ENCODE measurements around the gene HSD17B14.
"Not testable (repeated sequence)": the region's sequence is repeated elsewhere in the genome, so short reads cannot be mapped to it uniquely, and the experiment has no call there.

HSD17B14 gene

GRCh38 chr19:48867123-48867745 is 30.9 kb upstream of the HSD17B14 start:
- DNase-seq: no peak

GRCh38 chr19:48866692-48867091 is 30.4 kb upstream of the HSD17B14 start:
- no peak for DNase-seq

DNA sequence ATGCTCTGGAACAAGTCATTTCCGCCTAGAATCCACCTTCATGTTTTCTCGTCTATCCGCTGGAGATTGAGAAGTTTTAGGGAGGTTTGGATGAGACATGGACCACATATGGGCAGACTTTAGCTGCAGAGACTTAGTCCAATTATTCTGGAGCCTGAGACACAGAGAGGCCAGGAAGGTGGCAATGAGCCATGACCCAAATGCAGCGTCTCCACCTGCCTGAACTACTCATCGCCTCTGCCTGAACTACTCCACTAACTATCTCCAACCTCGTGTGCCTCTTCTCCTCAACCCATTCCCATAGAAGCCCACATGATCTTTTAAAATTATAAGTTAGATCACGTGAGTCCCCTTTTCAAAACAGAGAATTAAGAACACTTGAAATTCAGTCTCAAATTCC is 26.5 kb upstream of the HSD17B14 start:
- no peak for DNase-seq

GRCh38 chr19:48861313-48861712 is 25.0 kb upstream of the HSD17B14 start:
- DNase-seq: no peak

- no peak for DNase-seq
Measured at GRCh38 chr19:48859711-48860572, 23.7 kb upstream of the HSD17B14 start.

GRCh38 chr19:48858984-48859710 is 22.9 kb upstream of the HSD17B14 start:
- no peak for DNase-seq

- DNase-seq: no peak
Measured at GRCh38 chr19:48856921-48857320, 20.6 kb upstream of the HSD17B14 start.

- DNase-seq: no peak
Measured at GRCh38 chr19:48854103-48854502, 17.8 kb upstream of the HSD17B14 start.

DNA sequence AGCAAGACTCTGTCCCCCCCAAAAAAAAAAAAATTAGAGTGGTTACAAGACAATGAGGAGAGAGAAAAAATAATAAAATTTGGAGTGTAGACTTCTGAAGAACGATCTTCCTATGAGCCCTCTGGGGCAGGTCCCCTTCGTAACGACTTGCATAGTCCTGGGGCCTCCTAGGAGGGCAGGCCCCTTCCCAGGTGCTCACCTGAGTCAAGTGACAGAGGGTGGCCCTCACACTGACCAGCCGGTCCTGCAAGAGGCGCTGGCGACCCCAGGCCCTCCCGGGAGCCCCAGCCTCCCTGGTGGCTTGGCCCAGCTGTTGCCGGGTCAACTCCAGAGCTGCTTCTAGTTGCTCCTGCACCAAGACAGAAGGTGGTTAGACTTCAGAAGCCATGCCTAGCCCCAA is 17.2 kb upstream of the HSD17B14 start:
- DNase-seq: no peak

DNA sequence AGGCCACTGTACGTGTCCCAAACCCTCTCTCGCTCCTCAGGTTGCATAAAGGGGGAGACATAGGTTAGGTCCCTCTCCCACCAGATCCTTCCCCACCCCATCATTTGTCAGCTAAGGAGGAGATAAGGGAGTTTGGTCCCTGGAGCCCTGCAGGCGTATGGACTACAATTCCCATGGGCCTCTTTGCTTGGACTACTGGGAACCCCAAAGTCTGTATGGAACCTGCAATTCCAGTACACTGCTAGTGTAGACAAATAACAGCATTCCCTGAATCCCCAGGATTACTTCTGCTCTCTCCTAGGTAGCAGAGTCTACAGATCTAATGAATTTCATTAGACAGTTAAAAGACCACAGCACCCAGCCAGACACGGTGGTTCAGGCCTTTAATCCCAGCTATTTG is 16.0 kb upstream of the HSD17B14 start:
- DNase-seq: no peak

DNA sequence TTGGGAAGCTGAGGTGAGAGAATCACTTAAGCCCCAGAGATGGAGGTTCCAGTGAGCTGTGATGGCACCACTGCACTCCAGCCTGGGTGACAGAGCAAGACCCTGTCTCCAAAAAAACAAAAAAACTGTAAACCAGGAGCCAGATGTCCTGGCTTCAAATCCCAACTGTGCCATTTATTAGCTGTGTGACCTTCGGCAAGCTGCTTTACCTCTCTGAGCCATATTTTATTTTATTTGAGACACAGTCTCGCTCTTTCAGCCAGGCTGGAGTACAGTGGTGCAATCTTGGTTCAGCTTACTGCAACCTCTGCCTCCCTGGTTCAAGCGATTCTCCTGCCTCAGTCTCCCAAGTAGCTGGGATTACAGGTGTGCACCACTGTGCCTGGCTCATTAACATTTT is 10.4 kb upstream of the HSD17B14 start:
- DNase-seq: not testable (repeated sequence)

- DNase-seq: no peak
Measured at GRCh38 chr19:48845384-48845783, 9.1 kb upstream of the HSD17B14 start.

DNA sequence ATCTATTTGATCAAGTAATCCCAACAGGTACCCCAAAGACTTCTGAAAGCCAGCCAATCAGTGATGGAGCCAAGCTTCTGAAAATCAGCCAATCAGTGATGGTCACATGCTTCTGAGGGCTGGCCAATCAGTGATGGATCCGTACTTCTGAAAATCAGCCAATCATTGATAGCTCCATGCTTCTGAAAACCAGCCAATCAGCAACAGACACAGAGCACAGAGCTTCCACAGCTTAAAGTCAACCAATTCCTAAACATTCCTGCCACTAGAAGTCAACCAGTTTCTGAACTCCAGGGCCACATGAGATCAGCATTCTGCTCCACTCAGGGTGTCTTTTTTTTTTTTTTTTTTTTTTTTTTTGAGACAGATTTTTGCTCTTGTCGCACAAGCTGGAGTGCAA is 8.2 kb upstream of the HSD17B14 start:
- no peak for DNase-seq

- peak; percentile 42 for DNase-seq
Measured at GRCh38 chr19:48842789-48843162, 6.5 kb upstream of the HSD17B14 start.

- no peak for DNase-seq
Measured at GRCh38 chr19:48841571-48841970, 5.3 kb upstream of the HSD17B14 start.

GRCh38 chr19:48841047-48841446 is 4.8 kb upstream of the HSD17B14 start:
- no peak for DNase-seq

- no peak for DNase-seq
Measured at GRCh38 chr19:48837687-48838086, 1.4 kb upstream of the HSD17B14 start.

- no peak for DNase-seq
Measured at GRCh38 chr19:48837051-48837524, 797 bp upstream of the HSD17B14 start.

DNA sequence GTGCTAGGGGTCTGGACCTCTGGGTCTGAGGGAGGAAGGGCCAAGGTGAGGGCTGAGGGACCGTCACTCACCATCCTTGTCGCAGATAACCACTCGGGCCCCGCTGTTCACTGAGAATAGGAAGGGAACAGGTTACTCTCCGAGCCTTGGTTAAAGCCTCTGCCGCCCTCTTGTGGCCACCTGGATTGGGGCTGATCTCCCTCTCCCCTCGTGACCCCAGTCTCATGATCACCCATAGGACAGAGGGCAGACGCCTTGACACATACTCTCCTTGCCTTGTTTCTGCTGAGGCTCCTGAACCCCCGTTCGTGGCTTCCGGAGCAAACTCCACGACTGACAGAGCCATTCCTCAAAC is 580 bp downstream of the HSD17B14 start:
- DNase-seq: peak; percentile 83

- DNase-seq: no peak
Measured at GRCh38 chr19:48833977-48834376, 2.3 kb downstream of the HSD17B14 start.

DNA sequence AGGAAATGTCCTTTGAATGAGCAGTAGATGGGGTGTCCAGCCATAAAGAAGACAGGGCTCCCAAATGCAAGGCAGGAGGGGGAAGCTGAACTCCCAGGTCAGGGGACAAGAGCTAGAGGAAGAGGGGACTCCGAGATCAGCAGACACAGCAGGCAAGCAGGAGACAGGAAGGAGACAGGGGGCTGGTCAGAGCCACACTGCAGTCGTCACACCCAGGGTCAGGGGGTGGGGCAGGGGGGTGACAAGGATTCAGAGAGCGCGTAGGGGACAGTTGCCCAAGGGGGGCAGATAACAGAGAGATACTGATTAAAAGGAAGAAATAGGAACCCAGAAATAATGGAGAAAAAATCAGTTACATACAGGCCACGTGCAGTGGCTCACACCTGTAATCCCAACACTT is 3.2 kb downstream of the HSD17B14 start:
- no peak for DNase-seq

DNA sequence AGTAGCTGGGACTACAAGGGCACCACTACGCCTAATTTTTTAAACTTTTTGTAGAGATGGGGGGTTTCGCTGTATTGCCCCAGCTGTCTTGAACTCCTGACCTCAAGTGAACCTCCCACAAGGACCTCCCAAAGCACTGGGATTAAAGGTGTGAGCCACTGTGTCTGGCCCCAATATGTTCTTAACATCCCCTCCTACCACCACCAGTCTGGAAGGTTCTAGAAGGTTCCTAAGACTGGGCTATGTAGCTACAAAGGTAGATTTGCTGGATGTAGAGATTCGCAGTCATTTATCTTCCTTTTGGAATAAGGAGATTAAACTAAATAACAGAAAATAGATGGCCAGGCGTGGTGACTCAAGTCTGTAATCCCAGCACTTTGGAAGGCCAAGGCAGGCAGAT is 5.3 kb downstream of the HSD17B14 start:
- no peak for DNase-seq

DNA sequence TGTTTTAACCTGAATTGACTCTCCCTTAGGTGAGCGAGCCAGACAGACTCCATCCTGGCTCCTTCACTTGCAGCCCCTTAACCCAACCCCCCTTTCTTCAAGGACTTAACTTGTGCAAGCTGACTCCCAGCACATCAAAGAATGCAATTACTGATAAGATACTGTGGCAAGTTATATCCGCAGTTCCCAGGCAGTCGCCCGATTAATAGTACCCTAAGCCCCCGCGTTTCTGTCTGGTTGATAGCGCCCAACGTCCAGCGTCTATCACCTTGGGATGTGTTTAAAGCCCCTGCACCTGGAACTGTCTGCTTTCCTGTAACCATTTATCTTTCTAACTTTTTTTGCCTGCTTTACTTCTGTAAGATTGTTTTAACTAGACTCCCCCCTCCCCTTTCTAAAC is 6.2 kb downstream of the HSD17B14 start:
- DNase-seq: no peak

GRCh38 chr19:48826606-48827020 is 9.7 kb downstream of the HSD17B14 start:
- DNase-seq: peak; percentile 33
